GM12891 (cell line): ENCODE data around the gene MRPS11.

Experiments used
- POLR2A ChIP-seq: IDR thresholded peaks from 2 replicates; pipeline ENCODE4 v1.6.1; 2011; ENCODE audit warnings: low read depth, low read length, control low read depth
- POLR2AphosphoS5 ChIP-seq: IDR thresholded peaks from 2 replicates; pipeline ENCODE4 v1.6.1; 2011; ENCODE audit warnings: low read depth, low read length, control low read depth
- TAF1 ChIP-seq: IDR thresholded peaks from 2 replicates; pipeline ENCODE4 v1.6.1; 2011; ENCODE audit warnings: low read depth, low read length, control low read depth

DNA sequence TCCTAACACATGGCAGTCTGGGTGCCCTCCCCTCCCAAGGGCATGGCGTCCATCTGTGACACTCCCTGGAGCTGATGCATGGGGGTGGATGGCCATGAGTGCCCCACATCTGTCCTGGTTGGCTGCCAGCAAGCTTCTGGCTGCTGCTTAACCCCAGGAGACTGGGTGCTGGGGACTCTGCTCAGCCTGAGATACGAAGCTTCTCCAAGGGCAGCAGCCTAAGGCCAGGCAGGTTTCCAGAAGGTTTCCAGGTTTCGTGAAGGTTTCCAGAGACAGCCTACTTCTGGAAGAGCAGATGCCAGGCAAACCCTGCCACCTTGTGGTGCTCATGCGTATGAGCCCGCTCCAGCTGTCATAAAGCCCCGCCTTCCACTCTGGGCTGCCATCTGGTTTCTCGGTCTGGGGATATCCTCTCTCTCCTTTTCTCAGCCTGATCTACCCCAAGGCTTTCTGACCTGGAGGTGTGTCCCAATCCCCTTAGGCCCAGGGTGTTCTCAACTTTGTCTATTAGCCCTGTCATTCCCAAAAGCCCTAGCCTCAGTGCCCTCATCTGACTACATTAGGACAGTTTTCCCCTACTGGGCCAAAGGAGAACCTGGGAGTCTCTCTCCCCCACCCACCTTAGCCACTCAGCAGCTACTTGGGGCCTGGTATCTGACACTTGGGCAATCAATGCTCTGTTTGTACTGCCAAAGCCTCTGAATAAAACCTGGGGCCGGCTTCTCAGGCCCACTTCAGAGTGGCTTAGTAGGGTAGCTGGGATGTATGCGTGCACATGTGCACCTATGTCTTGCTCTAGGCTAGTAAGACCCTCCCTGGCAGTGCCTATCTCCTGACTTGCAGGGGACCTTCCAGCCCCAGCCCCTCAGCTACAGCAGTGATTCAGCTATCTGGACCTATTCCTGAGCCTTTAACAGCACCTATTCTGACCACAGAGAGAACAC, 12.4 kb upstream of the MRPS11 start:
- TF ChIP-seq POLR2AphosphoS5 (no peak), TAF1 (no peak), POLR2A (no peak)
